ENCODE results near the gene TRAK2.

TRAK2 gene

DNA sequence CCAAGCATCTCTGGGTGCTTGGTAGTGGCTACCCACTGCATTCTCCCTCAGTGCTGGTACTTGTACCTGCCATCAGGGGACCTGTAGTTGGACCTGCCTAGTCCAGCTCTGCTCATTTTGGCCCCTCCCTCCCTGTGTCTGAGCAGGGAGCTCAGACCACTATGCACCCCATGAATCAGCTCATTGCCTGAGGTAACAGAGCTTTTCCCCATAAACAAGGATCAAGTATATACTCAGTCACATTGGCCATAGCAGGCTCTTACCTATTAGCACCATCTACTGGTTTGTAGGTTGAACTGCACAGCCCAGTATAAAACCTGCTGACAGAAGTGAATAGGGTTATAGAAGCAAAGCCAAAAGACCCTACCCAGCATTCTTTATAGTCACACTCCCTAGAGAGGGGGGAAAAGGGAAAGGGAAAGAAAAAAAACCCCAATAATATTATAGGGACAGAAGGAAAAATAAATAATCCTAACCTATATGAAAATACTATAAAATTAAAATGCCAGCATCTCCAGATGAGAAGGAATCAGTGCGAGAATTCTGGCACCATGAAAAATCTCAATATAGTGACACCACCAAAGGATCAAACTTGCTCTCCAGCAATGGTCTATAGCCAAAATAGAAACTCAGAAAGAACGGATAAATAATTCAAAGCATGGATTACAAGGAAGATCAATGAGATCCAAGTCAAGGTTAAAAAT is 87.2 kb downstream of the TRAK2 start:
- DNase-seq (ENCODE audit: low read depth), result peak; percentile 11

- no peak for DNase-seq (ENCODE audit: low read depth)
Measured at GRCh38 chr2:201362396-201362795, 88.9 kb downstream of the TRAK2 start.

GRCh38 chr2:201361078-201361733 is 90.1 kb downstream of the TRAK2 start:
- DNase-seq (ENCODE audit: low read depth), result no peak

DNA sequence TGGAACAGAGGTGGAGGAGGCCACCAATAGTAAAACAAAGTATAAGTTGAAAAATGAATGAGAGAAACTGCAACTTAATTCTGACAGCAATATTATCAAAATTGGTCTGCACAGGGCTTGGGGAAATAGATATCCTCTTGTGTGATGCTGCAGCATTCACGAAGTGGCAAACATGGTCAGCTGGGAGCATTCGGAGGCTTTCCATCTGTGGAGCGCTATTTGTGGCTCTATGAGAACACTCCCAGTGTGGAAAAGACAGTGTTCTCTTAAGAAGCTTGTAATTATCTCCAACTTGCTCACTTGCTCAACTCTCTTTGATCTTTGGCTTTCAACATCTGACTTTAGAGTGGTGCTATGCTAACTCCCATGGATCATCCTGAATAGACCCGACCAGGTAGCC is 91.0 kb downstream of the TRAK2 start:
- DNase-seq (ENCODE audit: low read depth), result no peak

GRCh38 chr2:201358684-201359083 is 92.6 kb downstream of the TRAK2 start:
- no peak for DNase-seq (ENCODE audit: low read depth)

- DNase-seq (ENCODE audit: low read depth), result no peak
Measured at GRCh38 chr2:201357221-201357620, 94.0 kb downstream of the TRAK2 start, which contains the start of gene FLACC1. FLACC1 (minus strand) TSS chr2:201357345; CDS start chr2:201351404, 5,941 bp downstream.

GRCh38 chr2:201353116-201353515 is 98.1 kb downstream of the TRAK2 start:
- no peak for DNase-seq (ENCODE audit: low read depth)

GRCh38 chr2:201350879-201351278 is 100.4 kb downstream of the TRAK2 start:
- no peak for DNase-seq (ENCODE audit: low read depth)

- DNase-seq (ENCODE audit: low read depth), result no peak
Measured at GRCh38 chr2:201349601-201350000, 101.7 kb downstream of the TRAK2 start.

- no peak for DNase-seq (ENCODE audit: low read depth)
Measured at GRCh38 chr2:201348758-201349157, 102.5 kb downstream of the TRAK2 start.

GRCh38 chr2:201347138-201347537 is 104.1 kb downstream of the TRAK2 start:
- DNase-seq (ENCODE audit: low read depth), result no peak

DNA sequence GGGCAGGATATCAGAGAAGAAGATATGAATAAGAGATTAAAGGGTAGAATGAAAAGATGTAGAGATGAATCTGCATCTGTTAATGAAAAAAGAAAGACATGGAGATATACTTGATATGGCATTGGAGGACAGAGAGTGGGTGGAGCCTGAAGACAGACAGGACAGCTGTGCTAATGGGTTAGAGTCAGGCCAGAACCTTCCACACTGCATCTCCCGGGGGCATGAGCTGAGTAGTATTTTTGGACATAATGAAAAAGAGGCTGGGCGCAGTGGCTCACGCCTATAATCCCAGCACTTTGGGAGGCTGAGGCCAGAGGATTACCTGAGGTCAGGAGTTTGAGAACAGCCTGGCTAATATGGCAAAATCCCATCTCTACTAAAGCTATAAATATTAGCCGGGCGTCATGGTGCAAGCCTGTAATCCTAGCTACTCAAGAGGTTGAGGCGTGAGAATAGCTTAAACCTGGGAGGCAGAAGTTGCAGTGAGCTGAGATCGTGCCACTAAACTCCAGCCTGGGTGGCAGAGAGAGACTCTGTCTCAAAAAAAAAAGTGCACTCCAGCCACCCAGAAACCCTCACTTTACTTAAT is 105.5 kb downstream of the TRAK2 start:
- DNase-seq (ENCODE audit: low read depth), result no peak

DNA sequence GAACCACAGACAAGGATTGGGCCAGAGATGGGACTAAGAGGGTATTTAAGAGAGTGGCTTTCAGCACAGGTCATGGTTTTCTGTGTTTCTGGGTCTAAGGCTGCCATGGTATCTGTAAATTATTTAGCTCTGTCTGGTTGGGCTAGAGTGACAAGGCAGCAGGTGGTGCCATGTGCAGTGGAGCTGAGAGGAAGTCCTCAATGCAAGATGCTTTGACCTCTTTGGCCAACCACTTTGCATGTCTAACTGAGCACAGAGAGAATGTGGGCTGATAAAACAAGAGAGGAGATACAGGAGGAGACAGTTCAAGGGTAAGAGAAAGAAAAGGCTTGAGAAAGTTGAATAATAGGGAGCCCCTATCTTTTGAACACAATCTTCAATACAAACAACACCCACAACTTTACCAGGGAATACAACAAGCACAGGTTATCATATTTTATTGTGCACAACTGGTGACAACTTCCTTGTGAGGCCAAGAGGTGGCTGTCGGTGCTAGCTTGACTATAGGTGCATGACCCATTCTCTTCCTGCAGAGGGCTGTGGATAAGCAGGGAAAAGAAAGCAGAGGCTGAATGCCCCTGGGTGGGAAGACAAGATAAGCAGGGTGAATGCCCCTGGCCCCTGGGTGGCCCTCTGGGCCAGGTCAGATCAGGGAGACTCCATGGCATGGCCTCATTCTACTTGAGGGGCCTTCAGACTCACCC is 106.4 kb downstream of the TRAK2 start:
- DNase-seq (ENCODE audit: low read depth), result no peak

DNA sequence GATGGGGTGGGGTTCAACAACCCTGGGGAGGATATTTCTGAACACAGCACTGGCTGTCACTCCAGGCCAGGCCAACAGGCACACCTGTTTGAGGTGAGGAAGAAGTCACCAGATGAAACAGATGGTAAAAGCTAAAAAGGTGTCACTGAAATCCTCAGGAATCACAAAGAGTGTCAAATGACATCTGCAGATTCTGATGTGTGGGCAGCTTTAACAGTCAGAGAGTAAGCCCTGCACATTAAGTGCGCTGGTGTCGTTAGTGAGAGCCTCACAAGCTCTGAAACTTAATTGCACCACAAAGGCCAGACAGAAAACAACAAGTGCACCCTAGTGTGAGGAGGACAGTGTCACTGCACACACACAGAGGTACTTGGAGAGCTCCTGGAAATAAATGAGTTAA is 107.7 kb downstream of the TRAK2 start:
- DNase-seq (ENCODE audit: low read depth), result no peak

DNA sequence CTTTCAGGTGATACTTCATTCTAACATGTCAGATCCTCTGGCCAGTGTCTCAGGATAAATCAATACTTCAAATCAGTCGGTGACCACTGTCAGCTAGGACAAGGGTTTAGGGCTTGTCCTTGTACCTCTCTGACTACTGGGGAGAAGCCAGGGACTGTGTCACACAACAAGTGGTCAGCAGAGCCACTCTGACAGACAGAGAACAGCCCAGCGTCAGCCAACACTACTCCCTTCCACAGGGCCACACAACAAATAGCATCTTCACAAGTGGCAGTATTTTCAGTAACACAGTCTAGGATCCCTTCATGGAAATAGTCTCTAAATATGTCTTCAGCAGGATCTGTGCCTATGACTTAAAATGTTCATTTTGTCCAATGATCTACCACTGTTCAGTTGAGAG is 108.3 kb downstream of the TRAK2 start:
- DNase-seq (ENCODE audit: low read depth), result no peak

DNA sequence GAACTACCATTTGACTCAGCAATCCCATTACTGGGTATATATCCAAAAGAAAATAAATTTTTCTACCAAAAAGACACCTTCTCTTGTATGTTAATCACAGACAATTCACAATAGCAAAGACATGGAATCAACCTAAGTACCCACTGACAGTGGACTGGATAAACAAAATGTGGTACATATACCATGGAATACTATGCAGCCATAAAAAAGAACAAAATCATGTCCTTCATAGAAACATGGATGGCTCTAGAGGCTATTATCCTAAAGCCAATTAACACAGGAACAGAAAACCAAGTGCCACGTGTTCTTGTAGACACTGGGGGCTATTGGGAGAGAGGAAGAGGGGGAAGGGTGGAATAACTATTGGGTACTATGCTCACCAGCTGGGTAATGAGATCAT is 121.8 kb downstream of the TRAK2 start:
- DNase-seq (ENCODE audit: low read depth), result no peak

DNA sequence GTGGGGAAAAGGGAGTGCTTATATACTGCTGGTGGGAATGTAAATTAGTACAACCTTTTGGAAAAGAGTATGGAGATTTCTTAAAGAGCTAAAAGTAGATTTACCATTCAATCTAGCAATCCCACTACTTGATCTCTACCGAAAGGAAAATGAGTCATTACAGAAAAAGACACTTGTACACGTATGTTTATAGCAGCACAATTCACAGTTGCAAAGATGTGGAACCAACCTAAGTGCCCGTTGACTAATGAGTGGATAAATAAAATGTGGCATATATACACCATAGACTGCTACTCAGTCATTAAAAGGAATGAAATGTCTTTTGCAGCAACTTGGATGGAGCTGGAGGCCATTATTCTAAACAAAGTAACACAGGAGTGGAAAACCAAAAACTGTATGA is 123.6 kb downstream of the TRAK2 start:
- no peak for DNase-seq (ENCODE audit: low read depth)

Data from T follicular helper cell (primary cell).